T-helper 2 cell treated with Interferon-gamma antibody and Interleukin-4, amounts not matched to agents 100 ng/mL and 5 ng/mL, for 36 hours (primary cell): Measurements from ENCODE around the gene MYH10. TPM values are rescaled to one million over a fixed set of nuclear protein-coding genes. Genes with fewer than 3 reads are reported as not detected.
"Not testable (repeated sequence)": the region's sequence is repeated elsewhere in the genome, so short reads cannot be mapped to it uniquely, and the experiment has no call there.

Experiments
- intact Hi-C: fragments of 100-400 bp; cut with micrococcal nuclease; formaldehyde crosslinking; loops from one replicate; pipeline ENCODE4 v1.15.1; 2023
- total RNA-seq: library from RNA; stranded (reverse); gene quantifications from 2 replicates; pipeline ENCODE4 v1.2.3, GENCODE V29; 2022

Gene MYH10
- total RNA-seq, 1 donor from 2014 or later = 8.5 TPM

GRCh38 chr17:8557176-8557806 is 73.2 kb downstream of the MYH10 start:
- intact Hi-C loops = no loop called here

GRCh38 chr17:8556074-8556473 is 74.5 kb downstream of the MYH10 start:
- intact Hi-C loops = no loop called here

GRCh38 chr17:8555062-8555461 is 75.5 kb downstream of the MYH10 start:
- intact Hi-C loops = no loop called here

- intact Hi-C loops = no loop called here
These were observed 77.8 kb downstream of the MYH10 start for GRCh38 chr17:8552577-8553320.

- intact Hi-C loops = no loop called here
These were observed 87.7 kb downstream of the MYH10 start for GRCh38 chr17:8542599-8543502.

- intact Hi-C loops = not testable (repeated sequence)
These were observed 90.5 kb downstream of the MYH10 start for GRCh38 chr17:8539976-8540375.

- intact Hi-C loops = no loop called here
These were observed 92.8 kb downstream of the MYH10 start for GRCh38 chr17:8537734-8538133.

- intact Hi-C loops = no loop called here
These were observed 95.9 kb downstream of the MYH10 start for GRCh38 chr17:8534498-8535188.

- intact Hi-C loops = no loop called here
These were observed 98.5 kb downstream of the MYH10 start for GRCh38 chr17:8532021-8532420.

- intact Hi-C loops = no loop called here
These were observed 107.9 kb downstream of the MYH10 start for GRCh38 chr17:8522577-8522976.

- intact Hi-C loops = no loop called here
These were observed 109.5 kb downstream of the MYH10 start for GRCh38 chr17:8520981-8521380.

- intact Hi-C loops = no loop called here
These were observed 111.7 kb downstream of the MYH10 start for GRCh38 chr17:8518850-8519249.

GRCh38 chr17:8518326-8518725 is 112.2 kb downstream of the MYH10 start:
- intact Hi-C loops = no loop called here

GRCh38 chr17:8514801-8515200 is 115.7 kb downstream of the MYH10 start:
- intact Hi-C loops = no loop called here

GRCh38 chr17:8506145-8506544 is 124.4 kb downstream of the MYH10 start:
- intact Hi-C loops = no loop called here

GRCh38 chr17:8504460-8505207 is 125.9 kb downstream of the MYH10 start:
- intact Hi-C loops = no loop called here

GRCh38 chr17:8503807-8504206 is 126.7 kb downstream of the MYH10 start:
- intact Hi-C loops = no loop called here

- intact Hi-C loops = no loop called here
These were observed 127.2 kb downstream of the MYH10 start for GRCh38 chr17:8503368-8503767.

- intact Hi-C loops = no loop called here
These were observed 128.4 kb downstream of the MYH10 start for GRCh38 chr17:8502126-8502525.

- intact Hi-C loops = no loop called here
These were observed 129.9 kb downstream of the MYH10 start for GRCh38 chr17:8500609-8501008.

- intact Hi-C loops = no loop called here
These were observed 130.9 kb downstream of the MYH10 start for GRCh38 chr17:8499614-8500013.
